ENCODE measurements around the gene UMAD1.
A peak's percentile ranks its signal among the peaks of the same experiment; 100 is the strongest.
"Not testable (repeated sequence)": the region's sequence is repeated elsewhere in the genome, so short reads cannot be mapped to it uniquely, and the experiment has no call there.

UMAD1 gene

DNA sequence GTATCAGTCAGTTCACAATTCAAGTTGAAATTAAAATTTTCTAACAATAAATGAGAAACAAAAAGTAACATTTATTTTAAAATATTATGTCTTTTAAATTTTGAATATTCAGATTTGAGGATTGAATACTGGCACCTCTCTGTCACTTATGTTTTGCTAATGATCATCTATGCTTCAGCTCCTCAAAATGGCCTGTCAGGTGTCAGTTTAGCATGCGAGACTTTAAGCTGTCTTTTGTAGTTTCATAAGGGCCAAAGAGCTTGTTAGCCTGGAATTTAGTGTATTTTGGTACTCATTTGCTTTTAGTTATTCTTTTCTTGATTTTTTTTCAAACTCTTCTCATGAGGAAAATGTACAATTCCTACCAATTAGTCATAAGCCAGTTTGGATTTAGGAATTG lies 179.9 kb downstream of the UMAD1 start:
- no peaks in the 10 kb centered on the region for H3K9me3 ChIP-seq (ENCODE audit: control insufficient read depth, low read length)
- H3K4me1 ChIP-seq (ENCODE audit: control insufficient read depth, insufficient read depth, low read length), result no peaks in the 10 kb centered on the region
- no peaks in the 10 kb centered on the region for H3K36me3 ChIP-seq (ENCODE audit: control insufficient read depth, insufficient read depth, low read length, severe bottlenecking)
- no peak overlapping the region for H3K9ac ChIP-seq (ENCODE audit: low read length)
- no peak overlapping the region for H3K4me3 ChIP-seq (ENCODE audit: low read length)
- DNase-seq (ENCODE audit: low read depth), result no peak
- H3K27me3 ChIP-seq (replicated peaks; ENCODE audit: control insufficient read depth, insufficient read depth, low read length), result no peaks in the 10 kb centered on the region

GRCh38 chr7:7820939-7821338 lies 180.4 kb downstream of the UMAD1 start:
- DNase-seq (ENCODE audit: low read depth), result no peak
- Histone ChIP-seq H3K4me3 (ENCODE audit: low read length) (no peak overlapping the region), H3K4me1 (ENCODE audit: control insufficient read depth, insufficient read depth, low read length) (no peaks in the 10 kb centered on the region), H3K36me3 (ENCODE audit: control insufficient read depth, insufficient read depth, low read length, severe bottlenecking) (no peaks in the 10 kb centered on the region), H3K27me3 (replicated peaks; ENCODE audit: control insufficient read depth, insufficient read depth, low read length) (no peaks in the 10 kb centered on the region), H3K9me3 (ENCODE audit: control insufficient read depth, low read length) (no peaks in the 10 kb centered on the region), H3K9ac (ENCODE audit: low read length) (no peak overlapping the region)

DNA sequence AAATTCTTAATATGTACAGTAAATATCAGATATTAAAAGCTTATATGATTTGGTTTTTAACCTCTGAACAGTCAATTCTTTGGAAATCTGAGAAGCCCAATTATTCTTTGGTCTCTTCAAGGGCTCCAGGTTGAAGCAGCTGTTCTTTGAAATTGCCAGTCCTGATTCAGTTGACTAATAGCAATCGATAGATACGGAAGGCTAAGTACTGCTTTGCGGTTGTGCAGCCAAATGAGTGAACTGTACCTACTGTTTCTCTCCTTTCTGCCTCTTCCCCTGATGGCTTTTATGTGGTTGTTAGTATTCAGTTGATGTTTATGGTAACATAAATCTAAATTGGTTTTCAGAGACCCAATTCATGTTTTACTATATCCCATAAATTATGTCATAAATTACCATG lies 181.0 kb downstream of the UMAD1 start:
- Histone ChIP-seq H3K4me1 (ENCODE audit: control insufficient read depth, insufficient read depth, low read length) (no peaks in the 10 kb centered on the region), H3K27me3 (replicated peaks; ENCODE audit: control insufficient read depth, insufficient read depth, low read length) (no peaks in the 10 kb centered on the region), H3K36me3 (ENCODE audit: control insufficient read depth, insufficient read depth, low read length, severe bottlenecking) (no peaks in the 10 kb centered on the region), H3K9ac (ENCODE audit: low read length) (no peak overlapping the region), H3K4me3 (ENCODE audit: low read length) (no peak overlapping the region), H3K9me3 (ENCODE audit: control insufficient read depth, low read length) (no peaks in the 10 kb centered on the region)
- no peak for DNase-seq (ENCODE audit: low read depth)

- not testable (repeated sequence) for H3K9me3 ChIP-seq (ENCODE audit: control insufficient read depth, low read length); H3K4me1 ChIP-seq (ENCODE audit: control insufficient read depth, insufficient read depth, low read length); H3K36me3 ChIP-seq (ENCODE audit: control insufficient read depth, insufficient read depth, low read length, severe bottlenecking); H3K9ac ChIP-seq (ENCODE audit: low read length); DNase-seq (ENCODE audit: low read depth); H3K27me3 ChIP-seq (replicated peaks; ENCODE audit: control insufficient read depth, insufficient read depth, low read length); H3K4me3 ChIP-seq (ENCODE audit: low read length)
These were observed 184.7 kb downstream of the UMAD1 start for GRCh38 chr7:7825294-7825693.

DNA sequence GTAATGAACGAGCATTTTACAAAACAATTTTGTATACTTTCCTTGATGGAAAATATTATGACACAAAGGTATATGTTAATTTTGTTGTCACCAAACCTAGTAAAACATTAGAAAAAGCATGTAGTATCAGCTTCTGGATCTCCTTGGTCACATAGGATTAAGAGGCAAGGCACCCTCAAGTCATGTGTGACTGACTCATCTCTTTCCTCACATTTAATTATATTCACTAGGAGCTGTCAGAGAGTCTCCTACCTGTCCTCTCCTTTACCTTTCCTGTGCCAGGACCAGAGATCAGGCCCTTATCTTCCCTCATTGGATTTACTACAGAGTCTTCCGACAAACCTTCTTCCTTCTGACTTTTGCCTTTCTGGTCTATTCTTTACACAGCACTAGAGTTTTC lies 189.1 kb downstream of the UMAD1 start:
- H3K36me3 ChIP-seq (ENCODE audit: control insufficient read depth, insufficient read depth, low read length, severe bottlenecking), result no peaks in the 10 kb centered on the region
- no peaks in the 10 kb centered on the region for H3K4me1 ChIP-seq (ENCODE audit: control insufficient read depth, insufficient read depth, low read length)
- no peaks in the 10 kb centered on the region for H3K27me3 ChIP-seq (replicated peaks; ENCODE audit: control insufficient read depth, insufficient read depth, low read length)
- no peaks in the 10 kb centered on the region for H3K9me3 ChIP-seq (ENCODE audit: control insufficient read depth, low read length)
- H3K4me3 ChIP-seq (ENCODE audit: low read length), result no peak overlapping the region
- DNase-seq (ENCODE audit: low read depth), result no peak
- no peak overlapping the region for H3K9ac ChIP-seq (ENCODE audit: low read length)

DNA sequence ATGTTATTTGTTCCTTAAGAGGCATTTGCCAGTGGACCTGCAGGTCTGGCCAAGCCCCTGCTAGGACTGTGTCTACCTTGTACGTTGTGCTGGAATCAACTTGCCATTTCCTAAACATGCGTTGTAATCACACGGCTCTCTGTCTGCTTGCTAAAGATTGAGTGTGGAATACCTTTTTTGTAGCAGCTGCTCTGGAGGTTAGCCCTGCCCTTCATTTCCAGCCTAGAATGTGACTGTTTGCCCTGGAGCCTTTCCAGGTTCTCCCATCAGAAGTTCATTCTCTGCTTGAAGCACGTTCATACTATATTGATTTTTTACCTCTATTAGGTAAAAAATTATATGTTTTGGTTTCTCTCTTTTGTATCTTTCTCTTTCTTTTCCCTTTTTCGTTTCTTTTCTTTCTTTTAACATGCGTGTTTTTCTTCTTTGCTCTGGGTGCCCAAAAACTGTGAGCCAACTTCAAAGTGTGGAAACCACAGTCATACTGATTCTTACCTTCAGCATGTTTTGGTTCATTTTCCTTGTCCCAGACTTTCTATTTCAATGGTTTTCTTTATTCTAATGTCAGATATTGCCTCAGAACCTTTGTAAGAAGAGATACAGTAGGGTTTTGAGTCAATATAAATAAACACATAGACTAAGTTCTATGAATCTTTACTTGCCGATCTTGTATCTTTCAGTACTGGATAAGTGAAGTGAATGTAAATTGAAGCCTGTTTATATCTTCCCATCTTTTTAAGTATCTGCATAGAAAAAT lies 189.7 kb downstream of the UMAD1 start:
- H3K4me1 ChIP-seq (ENCODE audit: control insufficient read depth, insufficient read depth, low read length), result no peaks in the 10 kb centered on the region
- no peak overlapping the region for H3K9ac ChIP-seq (ENCODE audit: low read length)
- no peak overlapping the region for H3K4me3 ChIP-seq (ENCODE audit: low read length)
- no peak for DNase-seq (ENCODE audit: low read depth)
- no peaks in the 10 kb centered on the region for H3K9me3 ChIP-seq (ENCODE audit: control insufficient read depth, low read length)
- no peaks in the 10 kb centered on the region for H3K27me3 ChIP-seq (replicated peaks; ENCODE audit: control insufficient read depth, insufficient read depth, low read length)
- H3K36me3 ChIP-seq (ENCODE audit: control insufficient read depth, insufficient read depth, low read length, severe bottlenecking), result no peaks in the 10 kb centered on the region

- Histone ChIP-seq H3K4me3 (ENCODE audit: low read length) (no peak overlapping the region), H3K4me1 (ENCODE audit: control insufficient read depth, insufficient read depth, low read length) (no peaks in the 10 kb centered on the region), H3K9me3 (ENCODE audit: control insufficient read depth, low read length) (no peaks in the 10 kb centered on the region), H3K9ac (ENCODE audit: low read length) (no peak overlapping the region), H3K36me3 (ENCODE audit: control insufficient read depth, insufficient read depth, low read length, severe bottlenecking) (no peaks in the 10 kb centered on the region), H3K27me3 (replicated peaks; ENCODE audit: control insufficient read depth, insufficient read depth, low read length) (no peaks in the 10 kb centered on the region)
- no peak for DNase-seq (ENCODE audit: low read depth)
These were observed 192.0 kb downstream of the UMAD1 start for GRCh38 chr7:7832518-7832917.

GRCh38 chr7:7834761-7835160 lies 194.2 kb downstream of the UMAD1 start:
- no peak for DNase-seq (ENCODE audit: low read depth)
- Histone ChIP-seq H3K4me1 (ENCODE audit: control insufficient read depth, insufficient read depth, low read length) (no peaks in the 10 kb centered on the region), H3K36me3 (ENCODE audit: control insufficient read depth, insufficient read depth, low read length, severe bottlenecking) (no peaks in the 10 kb centered on the region), H3K27me3 (replicated peaks; ENCODE audit: control insufficient read depth, insufficient read depth, low read length) (no peaks in the 10 kb centered on the region), H3K9me3 (ENCODE audit: control insufficient read depth, low read length) (no peaks in the 10 kb centered on the region), H3K4me3 (ENCODE audit: low read length) (no peak overlapping the region), H3K9ac (ENCODE audit: low read length) (no peak overlapping the region)

GRCh38 chr7:7841027-7841426 lies 200.5 kb downstream of the UMAD1 start:
- Histone ChIP-seq H3K36me3 (ENCODE audit: control insufficient read depth, insufficient read depth, low read length, severe bottlenecking) (no peaks in the 10 kb centered on the region), H3K4me3 (ENCODE audit: low read length) (no peak overlapping the region), H3K9me3 (ENCODE audit: control insufficient read depth, low read length) (no peaks in the 10 kb centered on the region), H3K4me1 (ENCODE audit: control insufficient read depth, insufficient read depth, low read length) (peaks cover 8% of the 10 kb centered on the region), H3K27me3 (replicated peaks; ENCODE audit: control insufficient read depth, insufficient read depth, low read length) (no peaks in the 10 kb centered on the region), H3K9ac (ENCODE audit: low read length) (no peak overlapping the region)
- no peak for DNase-seq (ENCODE audit: low read depth)

GRCh38 chr7:7843240-7843639 lies 202.7 kb downstream of the UMAD1 start:
- H3K9me3 ChIP-seq (ENCODE audit: control insufficient read depth, low read length), result no peaks in the 10 kb centered on the region
- H3K9ac ChIP-seq (ENCODE audit: low read length), result no peak overlapping the region
- H3K27me3 ChIP-seq (replicated peaks; ENCODE audit: control insufficient read depth, insufficient read depth, low read length), result no peaks in the 10 kb centered on the region
- peaks cover 8% of the 10 kb centered on the region for H3K4me1 ChIP-seq (ENCODE audit: control insufficient read depth, insufficient read depth, low read length)
- no peak overlapping the region for H3K4me3 ChIP-seq (ENCODE audit: low read length)
- H3K36me3 ChIP-seq (ENCODE audit: control insufficient read depth, insufficient read depth, low read length, severe bottlenecking), result no peaks in the 10 kb centered on the region
- no peak for DNase-seq (ENCODE audit: low read depth)

DNA sequence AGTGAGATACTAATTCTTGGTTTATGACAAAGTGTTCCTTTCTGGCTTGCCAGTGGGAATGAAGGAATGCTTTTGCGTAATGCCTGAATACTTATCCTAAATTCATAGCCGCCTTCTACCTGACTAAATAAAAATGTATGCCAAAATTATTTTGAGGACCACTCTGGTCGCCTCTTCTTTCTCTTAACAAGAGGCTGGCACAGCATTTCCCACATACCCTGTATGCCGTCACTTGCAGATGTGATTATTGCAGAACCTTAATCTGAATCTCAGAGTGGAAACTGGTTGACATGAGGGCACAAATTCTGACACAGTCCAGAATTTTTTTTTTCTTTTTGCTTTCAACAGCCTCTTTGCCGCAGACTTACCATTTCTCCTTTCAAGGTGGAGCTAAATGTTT lies 203.4 kb downstream of the UMAD1 start:
- no peak overlapping the region for H3K4me3 ChIP-seq (ENCODE audit: low read length)
- no peaks in the 10 kb centered on the region for H3K36me3 ChIP-seq (ENCODE audit: control insufficient read depth, insufficient read depth, low read length, severe bottlenecking)
- H3K9ac ChIP-seq (ENCODE audit: low read length), result no peak overlapping the region
- DNase-seq (ENCODE audit: low read depth), result peak; percentile 44
- H3K9me3 ChIP-seq (ENCODE audit: control insufficient read depth, low read length), result no peaks in the 10 kb centered on the region
- H3K4me1 ChIP-seq (ENCODE audit: control insufficient read depth, insufficient read depth, low read length), result peaks cover 8% of the 10 kb centered on the region
- H3K27me3 ChIP-seq (replicated peaks; ENCODE audit: control insufficient read depth, insufficient read depth, low read length), result no peaks in the 10 kb centered on the region

DNA sequence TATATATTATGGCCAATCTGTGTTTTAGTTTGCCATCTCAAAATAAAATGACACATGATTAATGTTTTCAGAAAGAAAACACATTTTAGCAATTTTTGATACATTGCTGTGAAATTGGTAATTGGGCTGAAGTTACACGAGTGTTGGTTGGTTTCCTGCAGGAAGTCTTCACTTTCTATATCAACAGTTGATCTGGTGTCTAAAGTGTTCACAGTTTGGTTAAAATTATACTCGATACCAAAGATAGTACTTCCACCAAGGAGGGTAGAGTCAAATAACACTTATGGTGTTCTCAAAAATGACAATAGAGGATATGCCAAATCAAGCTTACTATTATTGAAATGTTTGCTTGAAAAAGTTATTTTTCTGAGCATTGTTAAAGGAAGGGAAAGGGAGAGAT lies 207.7 kb downstream of the UMAD1 start:
- Histone ChIP-seq H3K27me3 (replicated peaks; ENCODE audit: control insufficient read depth, insufficient read depth, low read length) (no peaks in the 10 kb centered on the region), H3K4me3 (ENCODE audit: low read length) (no peak overlapping the region), H3K9me3 (ENCODE audit: control insufficient read depth, low read length) (no peaks in the 10 kb centered on the region), H3K36me3 (ENCODE audit: control insufficient read depth, insufficient read depth, low read length, severe bottlenecking) (no peaks in the 10 kb centered on the region), H3K4me1 (ENCODE audit: control insufficient read depth, insufficient read depth, low read length) (peaks cover 8% of the 10 kb centered on the region), H3K9ac (ENCODE audit: low read length) (no peak overlapping the region)
- no peak for DNase-seq (ENCODE audit: low read depth)

Measured in adipocyte (in vitro differentiated cells).